ENCODE results near the gene SORBS2.

SORBS2 gene

DNA sequence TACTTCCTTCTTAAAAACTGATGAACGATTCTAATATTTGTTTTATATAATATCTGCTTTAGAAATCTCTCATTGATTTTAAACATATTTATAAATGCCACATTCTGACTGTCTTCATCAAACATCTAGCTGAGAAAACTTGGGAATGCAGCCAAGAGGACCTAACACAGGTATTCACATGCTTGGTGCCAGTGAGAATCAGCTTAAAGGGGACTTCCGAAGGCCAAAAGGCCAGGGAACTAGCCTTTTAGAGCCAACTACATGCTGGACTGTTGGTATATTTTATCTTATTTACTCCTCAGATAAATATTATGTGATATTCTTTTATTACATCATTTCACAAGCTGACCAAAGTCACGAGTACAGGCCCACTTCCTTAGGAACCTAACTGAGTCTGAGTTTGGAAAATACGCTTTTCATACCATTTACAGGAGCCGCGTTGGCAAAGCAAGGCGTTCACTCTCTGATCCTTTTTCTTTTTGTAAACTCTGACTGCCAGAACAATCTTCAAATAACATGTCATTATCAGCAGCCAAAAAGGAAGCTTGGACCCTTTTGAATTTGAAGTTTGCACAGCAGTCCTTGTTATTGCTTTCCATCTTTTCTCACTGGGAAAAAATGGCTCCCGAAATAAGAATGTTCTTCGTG, 235.6 kb downstream of the SORBS2 start:
- H3K4me3 ChIP-seq (ENCODE audit: low read length) = no peak overlapping the region
- no peaks in the 10 kb centered on the region for H3K4me1 ChIP-seq (ENCODE audit: low read length)
- no peak overlapping the region for H3K9ac ChIP-seq (ENCODE audit: low read length)
- no peak overlapping the region for H3K27ac ChIP-seq (ENCODE audit: low read length)
- no peak overlapping the region for H3K4me2 ChIP-seq (ENCODE audit: low read length)
- no peaks in the 10 kb centered on the region for H3K27me3 ChIP-seq (ENCODE audit: low read depth, low read length)
- H4K20me1 ChIP-seq (ENCODE audit: insufficient read depth, low read length) = no peaks in the 10 kb centered on the region
- no peaks in the 10 kb centered on the region for H3K36me3 ChIP-seq (replicated peaks; ENCODE audit: low read depth, low read length)
- no peaks in the 10 kb centered on the region for H3K79me2 ChIP-seq (ENCODE audit: low read length)
- H2AFZ ChIP-seq (ENCODE audit: low read depth, low read length) = no peak overlapping the region
- no peaks in the 10 kb centered on the region for H3K9me3 ChIP-seq (ENCODE audit: insufficient read depth, low read length)
- TF ChIP-seq EZH2phosphoT487 (IDR thresholded peaks at IDR 0.05; ENCODE audit: low read depth) (no peak), CTCF (IDR thresholded peaks at IDR 0.05; ENCODE audit: low read depth, low read length) (no peak)

DNA sequence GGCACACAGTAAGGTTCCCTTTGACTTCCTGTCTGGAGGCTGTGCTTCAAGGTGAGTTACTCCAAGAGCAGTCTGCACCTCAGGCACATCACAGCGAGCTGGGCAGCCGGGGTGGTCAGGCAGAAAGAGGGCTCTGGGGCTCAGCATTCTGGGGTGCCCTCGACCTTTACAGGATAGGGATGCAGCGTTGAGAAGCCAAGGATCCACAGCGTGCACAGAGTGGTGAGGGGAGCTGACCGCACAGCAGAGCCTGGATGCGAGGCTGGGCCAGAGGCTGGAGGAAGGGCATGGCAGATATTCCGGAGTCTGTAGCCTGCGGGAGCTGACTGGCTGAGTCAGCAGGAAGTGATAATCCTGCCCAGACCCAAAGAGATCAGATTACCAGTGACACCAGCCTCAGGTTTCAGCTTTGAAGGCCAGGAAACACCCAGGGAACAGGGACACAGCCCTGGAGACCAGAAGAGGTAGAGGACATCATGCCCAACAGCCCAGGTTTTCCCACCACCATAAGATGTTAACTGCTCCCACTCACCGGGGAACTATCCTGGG, 238.3 kb downstream of the SORBS2 start:
- H4K20me1 ChIP-seq (ENCODE audit: insufficient read depth, low read length) = no peaks in the 10 kb centered on the region
- H3K27me3 ChIP-seq (ENCODE audit: low read depth, low read length) = no peaks in the 10 kb centered on the region
- H3K27ac ChIP-seq (ENCODE audit: low read length) = no peak overlapping the region
- H3K9ac ChIP-seq (ENCODE audit: low read length) = no peak overlapping the region
- no peaks in the 10 kb centered on the region for H3K4me1 ChIP-seq (ENCODE audit: low read length)
- no peak overlapping the region for H3K4me3 ChIP-seq (ENCODE audit: low read length)
- no peak overlapping the region for H3K4me2 ChIP-seq (ENCODE audit: low read length)
- H3K79me2 ChIP-seq (ENCODE audit: low read length) = no peaks in the 10 kb centered on the region
- no peaks in the 10 kb centered on the region for H3K36me3 ChIP-seq (replicated peaks; ENCODE audit: low read depth, low read length)
- no peaks in the 10 kb centered on the region for H3K9me3 ChIP-seq (ENCODE audit: insufficient read depth, low read length)
- no peak overlapping the region for H2AFZ ChIP-seq (ENCODE audit: low read depth, low read length)
- TF ChIP-seq EZH2phosphoT487 (IDR thresholded peaks at IDR 0.05; ENCODE audit: low read depth) = no peak

- Histone ChIP-seq H3K9ac (ENCODE audit: low read length) (no peak overlapping the region), H4K20me1 (ENCODE audit: insufficient read depth, low read length) (no peaks in the 10 kb centered on the region), H3K4me3 (ENCODE audit: low read length) (no peak overlapping the region), H3K27ac (ENCODE audit: low read length) (no peak overlapping the region), H3K79me2 (ENCODE audit: low read length) (no peaks in the 10 kb centered on the region), H3K4me1 (ENCODE audit: low read length) (no peaks in the 10 kb centered on the region), H3K9me3 (ENCODE audit: insufficient read depth, low read length) (no peaks in the 10 kb centered on the region), H3K4me2 (ENCODE audit: low read length) (no peak overlapping the region), H2AFZ (ENCODE audit: low read depth, low read length) (no peak overlapping the region), H3K27me3 (ENCODE audit: low read depth, low read length) (no peaks in the 10 kb centered on the region), H3K36me3 (replicated peaks; ENCODE audit: low read depth, low read length) (no peaks in the 10 kb centered on the region)
- TF ChIP-seq EZH2phosphoT487 (IDR thresholded peaks at IDR 0.05; ENCODE audit: low read depth) (no peak), CTCF (IDR thresholded peaks at IDR 0.05; ENCODE audit: low read depth, low read length) (no peak)
Observed at GRCh38 chr4:185570727-185571126, 241.3 kb downstream of the SORBS2 start.

- no peak for TF ChIP-seq EZH2phosphoT487 (IDR thresholded peaks at IDR 0.05; ENCODE audit: low read depth)
- TF ChIP-seq CTCF (IDR thresholded peaks at IDR 0.05; ENCODE audit: low read depth, low read length) = no peak
- H3K27ac ChIP-seq (ENCODE audit: low read length) = no peak overlapping the region
- no peak overlapping the region for H3K4me2 ChIP-seq (ENCODE audit: low read length)
Observed at GRCh38 chr4:185567381-185568376, 244.3 kb downstream of the SORBS2 start.

More at GRCh38 chr4:185567381-185568376, 244.3 kb downstream of the SORBS2 start:
- H3K36me3 ChIP-seq (replicated peaks; ENCODE audit: low read depth, low read length) = no peaks in the 10 kb centered on the region
- no peak overlapping the region for H3K4me3 ChIP-seq (ENCODE audit: low read length)
- H3K9ac ChIP-seq (ENCODE audit: low read length) = no peak overlapping the region
- no peaks in the 10 kb centered on the region for H4K20me1 ChIP-seq (ENCODE audit: insufficient read depth, low read length)
- no peaks in the 10 kb centered on the region for H3K27me3 ChIP-seq (ENCODE audit: low read depth, low read length)
- H3K4me1 ChIP-seq (ENCODE audit: low read length) = no peaks in the 10 kb centered on the region
- no peak overlapping the region for H2AFZ ChIP-seq (ENCODE audit: low read depth, low read length)
- no peaks in the 10 kb centered on the region for H3K9me3 ChIP-seq (ENCODE audit: insufficient read depth, low read length)
- no peaks in the 10 kb centered on the region for H3K79me2 ChIP-seq (ENCODE audit: low read length)
